Transverse colon (tissue), 4 donors: ENCODE results near the gene PPP1R12B. TPM values are rescaled to one million over a fixed set of nuclear protein-coding genes. Genes with fewer than 3 reads are reported as not detected.
"Not testable (repeated sequence)": the region's sequence is repeated elsewhere in the genome, so short reads cannot be mapped to it uniquely, and the experiment has no call there.

Experiments used
- DNase-seq: peaks from one replicate; pipeline ENCODE4 v3.0.0-alpha.2; 2019
- H3K27ac ChIP-seq, 4 donors: fragments of 200-600 bp; sonication (generic); 2 replicates each; pipeline ENCODE4 v1.5.1; 2016 to 2018; ENCODE audit warnings: inconsistent platforms in 4 of 4
- H3K27me3 ChIP-seq: fragments of 200-600 bp; sonication (generic); 2 replicates; pipeline ENCODE4 v1.5.1; 2017; ENCODE audit warnings: inconsistent platforms
- H3K36me3 ChIP-seq, 4 donors: fragments of 200-600 bp; sonication (generic); 2 replicates each; pipeline ENCODE4 v1.5.1; 2017 to 2019; ENCODE audit warnings: inconsistent platforms in 4 of 4
- H3K4me1 ChIP-seq, 4 donors: fragments of 200-600 bp; sonication (generic); 2 replicates each; pipeline ENCODE4 v1.5.1; 2017 to 2020; ENCODE audit warnings: inconsistent platforms in 4 of 4
- H3K4me3 ChIP-seq, 4 donors: fragments of 200-600 bp; sonication (generic); 1 replicate in 1 of 4; 2 replicates in 3 of 4; pipeline versions ENCODE4 v1.5.1 to v1.6.1; 2017 to 2019; ENCODE audit warnings: inconsistent platforms in 4 of 4
- H3K9me3 ChIP-seq, 2 donors: fragments of 200-600 bp; sonication (generic); 2 replicates each; pipeline ENCODE4 v1.5.1; 2017 to 2019; ENCODE audit warnings: inconsistent platforms in 2 of 2
- WGBS, 2 donors: methylation state at CpG; one replicate each; pipeline ENCODE4 v1.1.5; 2018; ENCODE audit warnings: low coverage in 1 of 2; 5-methylcytosine and 5-hydroxymethylcytosine counted together
- in situ Hi-C, 4 donors: fragments of 200-750 bp; cut with MboI; loops; one replicate each; pipeline versions ENCODE4 v1.15.0 to v1.15.1; 2017; ENCODE audit warnings: low sequenced_read_pairs in 3 of 4, low pct_ligation_motif_present in 1 of 4, low pct_unique_long_range_greater_than_20kb in 1 of 4
- intact Hi-C: fragments of 100-400 bp; cut with DNase I; formaldehyde crosslinking; loops from one replicate; pipeline ENCODE4 v1.15.1; 2023; ENCODE audit warnings: low total_unique reads
- total RNA-seq, 4 donors: library from RNA; depleted of rRNA; stranded (reverse); fragments of >200 nt; gene quantifications; one replicate each; pipeline ENCODE4 v1.1.0, GENCODE V29; 2016

Gene PPP1R12B
- total RNA-seq, 4 donors from 2014 or later: 92.7 to 254 (median 137) TPM

DNA sequence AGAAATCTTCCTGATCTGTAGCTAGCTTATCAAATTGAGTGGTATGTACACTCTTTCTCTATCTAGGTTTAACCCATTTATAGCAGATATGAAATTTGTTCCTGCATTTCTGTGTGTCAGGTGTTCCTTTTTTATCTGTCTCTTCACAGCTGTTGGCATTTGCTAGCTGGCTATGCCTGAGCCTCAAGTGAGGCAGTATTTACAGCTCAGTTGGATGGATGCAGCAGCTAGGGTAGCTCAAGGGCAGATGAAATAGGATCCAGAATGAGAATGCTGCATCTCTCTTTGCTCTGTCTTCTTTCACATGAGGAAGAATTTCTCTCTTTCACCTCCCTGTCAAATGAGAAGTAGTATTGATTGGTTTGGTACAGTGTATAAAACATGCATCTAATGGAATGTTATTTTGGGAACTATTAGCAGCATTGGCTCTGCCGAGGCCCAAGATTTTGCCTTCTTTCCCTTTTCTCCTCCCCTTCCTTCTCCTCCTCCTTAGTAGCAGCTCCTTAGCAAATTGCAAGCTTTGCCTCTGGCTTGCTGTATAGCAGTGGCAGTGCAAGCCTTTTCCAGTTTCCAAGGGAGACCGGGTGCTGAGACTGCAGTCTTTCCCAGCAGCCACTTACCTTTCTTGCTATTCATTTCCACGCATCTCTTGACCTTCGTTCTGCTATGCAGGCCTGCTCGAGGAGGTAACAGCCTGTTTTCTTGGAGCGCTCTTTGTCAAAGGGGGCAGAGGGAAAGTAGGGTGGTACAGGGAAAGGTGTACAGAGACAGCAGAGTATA lies 125.0 kb downstream of the PPP1R12B start:
- H3K4me3 ChIP-seq, H3K4me1 ChIP-seq, intact Hi-C loops, H3K27me3 ChIP-seq, H3K27ac ChIP-seq, in situ Hi-C loops, H3K9me3 ChIP-seq, H3K36me3 ChIP-seq, DNase-seq: not testable (repeated sequence)
- 88 to 93% methylated on average over 6 of the region's 6 CpGs for WGBS, 2 donors

DNA sequence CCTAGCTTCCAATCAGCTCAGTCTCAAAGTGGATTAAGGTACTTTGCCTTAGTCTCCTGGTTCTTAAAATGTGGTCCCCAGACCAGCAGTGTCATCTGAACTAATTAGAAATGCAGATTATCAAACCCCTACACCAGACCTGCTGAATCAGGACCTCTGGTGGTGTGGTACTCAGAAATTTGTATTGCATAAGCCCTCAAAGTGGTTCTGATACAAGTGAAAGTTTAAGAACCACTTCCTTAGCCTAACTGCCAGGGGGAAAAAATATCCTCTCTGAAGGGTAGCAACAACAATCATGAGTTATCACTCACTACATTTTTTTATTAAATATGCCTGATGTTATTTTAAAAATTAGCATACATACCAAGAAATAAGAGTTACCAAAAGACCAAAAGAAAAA lies 131.2 kb downstream of the PPP1R12B start:
- in situ Hi-C loops (loop anchor here in 2 of 4 donors (25.0 kb wide), 2 partner anchors 133 to 233 kb away; partner anchors contain the start of gene SYT2 (in 1 of the 2)), intact Hi-C loops (loop anchor here (10.0 kb wide), 1 partner anchor 155 kb away; no protein-coding TSS in a partner anchor)
- H3K36me3 ChIP-seq, H3K9me3 ChIP-seq, DNase-seq, H3K27ac ChIP-seq, H3K4me3 ChIP-seq, H3K27me3 ChIP-seq: not testable (repeated sequence)
- H3K4me1 ChIP-seq: peaks cover 0 to 19% (median 5%) of the 10 kb centered on the region in 4 donors

DNA sequence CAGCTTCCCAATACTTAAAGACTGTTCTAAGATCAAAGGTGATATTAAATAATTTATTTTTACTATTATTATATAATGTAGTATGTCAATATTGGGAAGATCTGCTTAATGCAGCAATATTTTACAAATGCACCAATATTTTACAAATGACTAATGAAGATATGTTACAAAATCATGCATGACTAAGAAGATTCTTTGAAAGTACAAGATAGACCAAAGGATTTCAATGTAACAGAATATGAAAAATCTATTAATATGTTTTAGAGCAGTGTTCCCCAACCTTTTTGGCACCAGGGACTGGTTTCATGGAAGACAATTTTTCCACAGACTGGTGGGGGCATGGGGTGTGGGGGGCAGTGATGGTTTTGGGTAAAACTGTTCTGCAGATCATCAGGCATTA lies 132.1 kb downstream of the PPP1R12B start:
- not testable (repeated sequence) for H3K9me3 ChIP-seq, DNase-seq, H3K27ac ChIP-seq, H3K36me3 ChIP-seq, H3K4me3 ChIP-seq, H3K27me3 ChIP-seq
- in situ Hi-C loops (loop anchor here in 2 of 4 donors (25.0 kb wide), 2 partner anchors 132 to 232 kb away; partner anchors contain the start of gene SYT2 (in 1 of the 2)), intact Hi-C loops (loop anchor here (10.0 kb wide), 1 partner anchor 154 kb away; no protein-coding TSS in a partner anchor)
- peaks cover 0 to 19% (median 5%) of the 10 kb centered on the region in 4 donors for H3K4me1 ChIP-seq

DNA sequence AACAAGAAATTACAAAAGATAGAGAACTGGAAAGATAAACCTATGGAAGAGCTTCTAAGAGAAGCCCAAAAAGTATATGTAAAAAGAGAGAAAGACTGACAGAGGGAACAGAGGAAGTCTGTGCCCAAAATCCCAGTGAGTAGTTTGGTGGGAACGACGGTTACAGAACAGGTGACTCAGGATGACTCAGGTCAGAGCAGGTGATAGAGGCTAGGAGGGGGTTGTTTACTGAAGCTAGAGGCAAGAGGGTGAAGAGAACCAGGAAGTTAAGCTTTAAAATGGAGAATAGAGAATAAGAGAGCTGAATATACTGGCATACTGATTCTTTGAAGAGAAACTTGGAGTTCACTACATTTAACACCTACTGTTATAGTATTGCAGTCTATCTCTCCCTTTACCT lies 134.9 kb downstream of the PPP1R12B start:
- peaks cover 0 to 19% (median 5%) of the 10 kb centered on the region in 4 donors for H3K4me1 ChIP-seq
- in situ Hi-C loops (loop anchor here in 2 of 4 donors (25.0 kb wide), 2 partner anchors 129 to 229 kb away; partner anchors contain the start of gene SYT2 (in 1 of the 2)), intact Hi-C loops (loop anchor here (10.0 kb wide), 1 partner anchor 151 kb away; no protein-coding TSS in a partner anchor)
- peak; percentile 28 for DNase-seq
- not testable (repeated sequence) for H3K9me3 ChIP-seq, H3K36me3 ChIP-seq, H3K4me3 ChIP-seq, H3K27me3 ChIP-seq
- 22 to 47% methylated on average over 2 of the region's 2 CpGs for WGBS, 2 donors
- peak overlapping the region; percentile 11 to 57 (median 38) for H3K27ac ChIP-seq

DNA sequence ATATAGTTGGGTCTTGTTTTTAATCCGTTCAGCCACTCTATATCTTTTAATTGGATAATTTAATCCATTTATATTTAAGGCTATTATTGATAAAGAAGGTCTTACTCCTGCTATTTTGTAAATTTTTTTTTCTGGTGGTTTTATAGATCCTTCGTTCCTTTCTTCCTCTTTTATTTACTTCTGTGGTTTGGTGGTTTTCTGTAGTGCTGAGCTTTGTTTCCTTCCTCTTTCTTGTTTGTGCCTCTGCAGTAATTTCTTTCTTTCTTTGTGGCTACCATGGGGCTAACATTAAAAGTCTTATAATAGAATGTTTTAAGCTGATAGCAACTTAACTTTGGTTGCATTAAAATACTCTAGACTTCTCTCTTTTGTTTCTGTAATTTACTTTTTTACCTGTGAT lies 135.5 kb downstream of the PPP1R12B start:
- H3K27ac ChIP-seq: peak overlapping the region in 1 of 4 donors; percentile 57
- DNase-seq, H3K36me3 ChIP-seq, H3K27me3 ChIP-seq, H3K9me3 ChIP-seq, H3K4me3 ChIP-seq: not testable (repeated sequence)
- H3K4me1 ChIP-seq: peaks cover 0 to 19% (median 5%) of the 10 kb centered on the region in 4 donors
- in situ Hi-C loops: loop anchor here in 2 of 4 donors (25.0 kb wide), 2 partner anchors 128 to 228 kb away; partner anchors contain the start of gene SYT2 (in 1 of the 2)
- intact Hi-C loops: loop anchor here (10.0 kb wide), 1 partner anchor 151 kb away; no protein-coding TSS in a partner anchor
- 51 to 100% methylated on average over 1 to 2 of the region's 2 CpGs for WGBS, 2 donors

DNA sequence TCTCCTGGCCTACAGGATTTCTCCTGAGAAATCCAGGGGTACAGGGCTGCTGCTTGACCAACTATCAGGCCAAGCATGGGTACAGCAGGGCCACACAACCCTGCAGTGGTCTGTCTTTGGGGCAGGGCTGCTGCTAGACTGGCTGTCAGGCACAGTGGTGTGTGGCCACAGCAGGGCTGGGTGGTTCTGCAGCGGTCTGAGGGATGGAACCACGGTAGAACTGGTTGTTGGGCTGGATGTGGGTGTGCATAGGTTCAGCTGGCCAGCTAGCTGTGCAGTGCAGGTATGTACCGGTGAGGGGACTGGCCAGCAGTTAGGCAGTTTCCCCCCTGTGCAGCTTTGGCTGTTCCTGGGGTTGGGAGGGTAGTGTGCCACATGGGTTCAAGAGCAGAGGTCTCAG lies 136.3 kb downstream of the PPP1R12B start:
- in situ Hi-C loops: loop anchor here in 2 of 4 donors (25.0 kb wide), 2 partner anchors 127 to 227 kb away; partner anchors contain the start of gene SYT2 (in 1 of the 2)
- peaks cover 0 to 19% (median 5%) of the 10 kb centered on the region in 4 donors for H3K4me1 ChIP-seq
- WGBS, 2 donors: 100% methylated on average over 2 of the region's 3 CpGs; no CpG with 5 or more reads in 1 of the 2 donors
- H3K9me3 ChIP-seq, H3K27me3 ChIP-seq, H3K27ac ChIP-seq, H3K4me3 ChIP-seq, DNase-seq: not testable (repeated sequence)
- H3K36me3 ChIP-seq: peaks cover 0 to 12% (median 2%) of the 10 kb centered on the region in 4 donors
- intact Hi-C loops: loop anchor here (10.0 kb wide), 1 partner anchor 150 kb away; no protein-coding TSS in a partner anchor

DNA sequence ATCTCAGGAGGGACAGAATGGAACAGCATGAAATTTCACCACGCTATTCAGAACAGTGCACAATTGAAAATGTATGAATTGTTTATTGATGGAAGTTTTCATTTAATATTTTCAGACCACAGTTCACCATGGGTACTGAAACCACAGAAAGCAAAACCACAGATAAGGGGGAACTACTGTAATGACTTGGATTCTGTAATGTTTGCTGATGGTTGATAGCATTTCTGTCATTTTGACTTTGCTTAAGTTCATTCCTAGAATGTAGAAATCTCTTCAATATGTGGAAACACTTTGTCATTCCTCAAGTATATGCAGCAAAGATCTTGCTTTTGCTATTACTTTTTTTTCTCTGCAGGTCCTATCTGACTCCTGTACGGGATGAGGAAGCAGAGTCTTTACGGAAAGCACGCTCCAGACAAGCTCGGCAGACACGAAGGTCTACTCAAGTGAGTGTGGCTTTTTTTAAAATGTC lies 139.7 kb downstream of the PPP1R12B start:
- WGBS, 2 donors: 61 to 75% methylated on average over 2 to 6 of the region's 6 CpGs
- Histone ChIP-seq H3K36me3 (peaks cover 0 to 12% (median 4%) of the 10 kb centered on the region in 4 donors), H3K4me1 (peaks cover 0 to 10% (median 4%) of the 10 kb centered on the region in 4 donors)
- not testable (repeated sequence) for H3K4me3 ChIP-seq, H3K27me3 ChIP-seq, H3K27ac ChIP-seq, DNase-seq, H3K9me3 ChIP-seq
- intact Hi-C loops: loop anchor here (10.0 kb wide), 1 partner anchor 147 kb away; no protein-coding TSS in a partner anchor
- in situ Hi-C loops: loop anchor here in 2 of 4 donors (25.0 kb wide), 2 partner anchors 124 to 224 kb away; partner anchors contain the start of gene SYT2 (in 1 of the 2)

DNA sequence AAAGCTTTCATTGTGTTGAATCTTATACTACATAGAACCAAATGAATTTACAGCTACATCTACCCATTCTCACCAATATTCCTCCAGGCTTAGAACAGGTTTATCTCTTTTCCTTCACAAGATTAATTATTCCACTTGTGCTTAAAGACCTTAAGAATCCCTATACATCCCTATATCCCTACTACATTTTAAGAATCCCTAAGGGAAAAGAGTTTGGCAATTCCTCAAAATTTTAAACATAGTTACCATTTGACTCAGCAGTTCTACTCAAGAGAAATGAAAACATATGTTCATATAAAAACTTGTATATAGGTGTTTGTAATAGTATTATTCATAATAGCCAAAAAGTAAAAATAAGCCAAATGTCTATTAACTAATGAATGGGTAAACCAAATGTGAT lies 140.6 kb downstream of the PPP1R12B start:
- H3K9me3 ChIP-seq, H3K4me3 ChIP-seq, H3K27me3 ChIP-seq, H3K27ac ChIP-seq, H3K4me1 ChIP-seq, DNase-seq: not testable (repeated sequence)
- peaks cover 0 to 12% (median 4%) of the 10 kb centered on the region in 4 donors for H3K36me3 ChIP-seq
- intact Hi-C loops (loop anchor here (10.0 kb wide), 1 partner anchor 146 kb away; no protein-coding TSS in a partner anchor), in situ Hi-C loops (loop anchor here in 2 of 4 donors (25.0 kb wide), 2 partner anchors 123 to 223 kb away; partner anchors contain the start of gene SYT2 (in 1 of the 2))

DNA sequence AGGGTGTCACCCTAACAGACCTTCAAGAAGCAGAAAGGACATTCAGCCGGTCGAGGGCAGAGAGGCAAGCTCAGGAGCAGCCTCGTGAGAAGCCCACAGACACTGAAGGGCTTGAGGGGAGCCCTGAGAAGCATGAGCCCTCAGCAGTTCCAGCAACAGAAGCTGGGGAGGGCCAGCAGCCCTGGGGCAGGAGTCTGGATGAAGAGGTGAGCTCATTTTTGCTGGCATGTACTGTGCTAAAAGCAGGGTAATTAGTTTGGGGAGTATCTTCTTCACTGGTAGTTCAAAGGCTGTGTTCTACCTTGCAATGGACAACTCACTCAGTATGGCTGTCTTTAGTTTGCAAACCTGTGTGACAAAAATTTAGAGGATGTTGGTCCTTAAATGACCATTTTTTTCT lies 144.6 kb downstream of the PPP1R12B start:
- H3K36me3 ChIP-seq: peaks cover 0 to 30% (median 13%) of the 10 kb centered on the region in 4 donors
- DNase-seq, H3K27ac ChIP-seq, H3K4me3 ChIP-seq, H3K4me1 ChIP-seq, H3K27me3 ChIP-seq, H3K9me3 ChIP-seq: not testable (repeated sequence)
- in situ Hi-C loops: loop anchor here in 3 of 4 donors (10.0 to 25.0 kb wide), 3 partner anchors 112 to 219 kb away; partner anchors contain the start of gene SYT2 (in 1 of the 3)
- 81% methylated on average over 3 of the region's 3 CpGs; no CpG with 5 or more reads in 1 of the 2 donors for WGBS, 2 donors
- intact Hi-C loops: loop anchor here (10.0 kb wide), 1 partner anchor 112 kb away; no protein-coding TSS in a partner anchor
